Transverse colon (tissue), 4 donors: ENCODE results near the gene DOCK8.

ENCODE experiments used
- EP300 ChIP-seq: sonication (generic); formaldehyde crosslinking; IDR thresholded peaks from one replicate; pipeline ENCODE4 v1.6.1; 2017; ENCODE audit warnings: antibody characterized with exemption, low read depth
- POLR2A ChIP-seq: fragments of 450-650 bp; IDR thresholded peaks from one replicate; pipeline ENCODE4 v1.6.1; 2016; ENCODE audit warnings: antibody characterized with exemption, mild to moderate bottlenecking, moderate library complexity
- POLR2AphosphoS5 ChIP-seq, 3 donors: sonication (generic); formaldehyde crosslinking; IDR thresholded peaks; one replicate each; pipeline ENCODE4 v1.6.1; 2016; ENCODE audit warnings: antibody characterized with exemption in 3 of 3
- TF ChIP-seq, protein P1 (sequence below), 5 experiments: fragments of 200-600 bp in 3 of 5; fragments of 450-650 bp in 2 of 5; sonication (generic) in 3 of 5; IDR thresholded peaks; 1 replicate in 2 of 5; 2 replicates in 3 of 5; pipeline ENCODE4 v1.5.1; 2016 to 2017; ENCODE audit warnings: antibody characterized with exemption in 5 of 5, inconsistent platforms in 3 of 5, mild to moderate bottlenecking in 2 of 5, moderate library complexity in 1 of 5

DNA sequence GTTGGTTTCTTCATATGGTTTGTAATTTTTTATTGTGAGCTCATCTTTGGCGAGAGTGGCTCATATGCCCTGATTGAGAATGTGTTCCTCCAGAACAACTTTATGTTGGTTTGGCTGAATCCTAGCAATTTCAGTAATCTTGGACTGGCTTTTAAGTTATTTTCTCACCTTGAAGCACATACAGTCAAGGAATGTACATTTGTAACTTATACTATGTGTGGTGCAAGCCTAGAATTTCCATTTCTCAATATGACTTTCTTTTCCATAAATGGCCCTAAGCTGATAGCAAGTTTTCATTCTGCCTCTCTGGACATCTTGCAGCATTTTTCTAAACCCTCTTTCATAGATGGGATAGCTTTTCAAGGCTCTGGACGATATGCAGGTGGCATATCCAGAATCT is 247.5 kb downstream of the DOCK8 start:
- TF ChIP-seq, protein P1, sequence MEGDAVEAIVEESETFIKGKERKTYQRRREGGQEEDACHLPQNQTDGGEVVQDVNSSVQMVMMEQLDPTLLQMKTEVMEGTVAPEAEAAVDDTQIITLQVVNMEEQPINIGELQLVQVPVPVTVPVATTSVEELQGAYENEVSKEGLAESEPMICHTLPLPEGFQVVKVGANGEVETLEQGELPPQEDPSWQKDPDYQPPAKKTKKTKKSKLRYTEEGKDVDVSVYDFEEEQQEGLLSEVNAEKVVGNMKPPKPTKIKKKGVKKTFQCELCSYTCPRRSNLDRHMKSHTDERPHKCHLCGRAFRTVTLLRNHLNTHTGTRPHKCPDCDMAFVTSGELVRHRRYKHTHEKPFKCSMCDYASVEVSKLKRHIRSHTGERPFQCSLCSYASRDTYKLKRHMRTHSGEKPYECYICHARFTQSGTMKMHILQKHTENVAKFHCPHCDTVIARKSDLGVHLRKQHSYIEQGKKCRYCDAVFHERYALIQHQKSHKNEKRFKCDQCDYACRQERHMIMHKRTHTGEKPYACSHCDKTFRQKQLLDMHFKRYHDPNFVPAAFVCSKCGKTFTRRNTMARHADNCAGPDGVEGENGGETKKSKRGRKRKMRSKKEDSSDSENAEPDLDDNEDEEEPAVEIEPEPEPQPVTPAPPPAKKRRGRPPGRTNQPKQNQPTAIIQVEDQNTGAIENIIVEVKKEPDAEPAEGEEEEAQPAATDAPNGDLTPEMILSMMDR (IDR thresholded peaks at IDR 0.05) = no peak
- TF ChIP-seq POLR2A (no peak), POLR2AphosphoS5 (IDR thresholded peaks at IDR 0.05) (no peak), EP300 (no peak)
